GM19099 (cell line): ENCODE measurements around the gene SYNGR2.

Experiments used
- POLR2A ChIP-seq: IDR thresholded peaks from 3 replicates; pipeline ENCODE4 v1.6.1; 2011; ENCODE audit warnings: low read depth; ENCODE audit not compliant: insufficient read length; ENCODE audit errors: extremely low read depth

SYNGR2 gene

GRCh38 chr17:78200451-78200850 is 32.1 kb downstream of the SYNGR2 start:
- TF ChIP-seq POLR2A, result no peak

- TF ChIP-seq POLR2A, result no peak
Measured at GRCh38 chr17:78202666-78203065, 34.3 kb downstream of the SYNGR2 start.

GRCh38 chr17:78204387-78205123 is 36.2 kb downstream of the SYNGR2 start:
- TF ChIP-seq POLR2A, result no peak

GRCh38 chr17:78205124-78205775 is 36.9 kb downstream of the SYNGR2 start:
- no peak for TF ChIP-seq POLR2A

GRCh38 chr17:78206298-78206697 is 37.9 kb downstream of the SYNGR2 start:
- no peak for TF ChIP-seq POLR2A

GRCh38 chr17:78208486-78208885 is 40.1 kb downstream of the SYNGR2 start:
- TF ChIP-seq POLR2A, result no peak

- no peak for TF ChIP-seq POLR2A
Measured at GRCh38 chr17:78210111-78210510, 41.7 kb downstream of the SYNGR2 start.

GRCh38 chr17:78211032-78211431 is 42.7 kb downstream of the SYNGR2 start:
- no peak for TF ChIP-seq POLR2A

- peak; percentile 64 for TF ChIP-seq POLR2A
Measured at GRCh38 chr17:78214016-78214705, 45.8 kb downstream of the SYNGR2 start, which contains the start of gene BIRC5. BIRC5 (plus strand) TSS chr17:78214253; CDS start chr17:78214317, 64 bp downstream.

GRCh38 chr17:78214706-78215061 is 46.3 kb downstream of the SYNGR2 start:
- no peak for TF ChIP-seq POLR2A

GRCh38 chr17:78219396-78220150 is 51.2 kb downstream of the SYNGR2 start:
- TF ChIP-seq POLR2A, result no peak
